Thyroid gland (tissue), 4 donors: Measurements from ENCODE around the gene MRPS6.

Experiments used
- CTCF ChIP-seq, 6 experiments: fragments of 200-600 bp in 3 of 6; fragments of 450-650 bp in 3 of 6; sonication (generic) in 3 of 6; IDR thresholded peaks; one replicate each; pipeline ENCODE4 v1.5.1; 2016 to 2019; ENCODE audit warnings: antibody characterized with exemption in 6 of 6, mild to moderate bottlenecking in 2 of 6, inconsistent platforms in 1 of 6, moderate library complexity in 1 of 6
- POLR2A ChIP-seq, 2 donors: fragments of 450-650 bp; IDR thresholded peaks; one replicate each; pipeline ENCODE4 v1.6.1; 2017; ENCODE audit warnings: antibody characterized with exemption in 2 of 2, mild to moderate bottlenecking in 2 of 2, moderate library complexity in 1 of 2

DNA sequence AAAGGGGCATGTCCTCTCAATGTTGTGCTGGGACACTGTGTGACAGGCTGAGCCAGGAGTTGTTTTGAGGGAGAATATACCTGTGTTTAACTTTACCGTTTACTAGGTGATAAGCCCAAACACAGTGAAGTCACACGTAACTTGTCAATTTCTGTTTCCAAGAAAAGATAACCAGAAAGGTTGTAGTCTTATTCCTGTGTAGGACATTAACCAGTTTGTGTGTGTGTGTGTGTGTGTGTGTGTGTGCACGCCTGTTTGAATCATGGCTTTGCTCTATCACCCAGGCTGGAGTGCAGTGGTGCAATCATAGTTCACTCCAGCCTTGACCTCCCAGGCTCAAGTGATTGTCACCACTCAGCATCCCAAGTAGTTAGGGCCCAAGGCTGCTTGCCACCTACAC is 83.6 kb downstream of the MRPS6 start:
- TF ChIP-seq CTCF (IDR thresholded peaks at IDR 0.05) (no peak), POLR2A (IDR thresholded peaks at IDR 0.05) (no peak)
